Measurements from ENCODE around the gene ZNRF2. TPM values are rescaled to one million over a fixed set of nuclear protein-coding genes. Genes with fewer than 3 reads are reported as not detected.

Gene ZNRF2
- total RNA-seq, 4 donors from 2014 or later, result 60.8 to 83.0 (median 69.6) TPM

DNA sequence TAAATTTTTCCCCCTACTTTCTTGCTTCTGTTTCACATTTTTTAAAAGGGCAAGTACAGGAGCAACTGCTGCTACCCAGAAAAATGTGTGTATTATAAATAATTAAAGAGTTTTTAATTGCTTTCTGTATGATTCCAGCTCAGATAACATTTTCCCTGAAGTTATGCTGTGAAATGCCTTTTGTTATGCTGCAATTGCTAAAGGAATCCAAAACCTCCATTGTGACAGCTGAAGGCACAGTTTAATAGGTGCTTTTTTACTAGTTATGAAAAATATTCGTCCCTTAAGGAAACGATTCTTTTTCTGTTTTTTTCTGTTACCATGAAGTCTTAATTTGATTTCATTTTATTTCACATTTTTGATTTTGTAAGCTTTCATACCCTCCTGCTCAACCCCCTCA, 83.2 kb downstream of the ZNRF2 start:
- TF ChIP-seq EP300 (IDR thresholded peaks at IDR 0.05; ENCODE audit: low read depth) (no peak), POLR2AphosphoS5 (IDR thresholded peaks at IDR 0.05) (no peak), POLR2A (IDR thresholded peaks at IDR 0.05) (no peak)
- TF ChIP-seq, protein P1, sequence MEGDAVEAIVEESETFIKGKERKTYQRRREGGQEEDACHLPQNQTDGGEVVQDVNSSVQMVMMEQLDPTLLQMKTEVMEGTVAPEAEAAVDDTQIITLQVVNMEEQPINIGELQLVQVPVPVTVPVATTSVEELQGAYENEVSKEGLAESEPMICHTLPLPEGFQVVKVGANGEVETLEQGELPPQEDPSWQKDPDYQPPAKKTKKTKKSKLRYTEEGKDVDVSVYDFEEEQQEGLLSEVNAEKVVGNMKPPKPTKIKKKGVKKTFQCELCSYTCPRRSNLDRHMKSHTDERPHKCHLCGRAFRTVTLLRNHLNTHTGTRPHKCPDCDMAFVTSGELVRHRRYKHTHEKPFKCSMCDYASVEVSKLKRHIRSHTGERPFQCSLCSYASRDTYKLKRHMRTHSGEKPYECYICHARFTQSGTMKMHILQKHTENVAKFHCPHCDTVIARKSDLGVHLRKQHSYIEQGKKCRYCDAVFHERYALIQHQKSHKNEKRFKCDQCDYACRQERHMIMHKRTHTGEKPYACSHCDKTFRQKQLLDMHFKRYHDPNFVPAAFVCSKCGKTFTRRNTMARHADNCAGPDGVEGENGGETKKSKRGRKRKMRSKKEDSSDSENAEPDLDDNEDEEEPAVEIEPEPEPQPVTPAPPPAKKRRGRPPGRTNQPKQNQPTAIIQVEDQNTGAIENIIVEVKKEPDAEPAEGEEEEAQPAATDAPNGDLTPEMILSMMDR (IDR thresholded peaks at IDR 0.05), result no peak
- intact Hi-C loops (cut with DNase I; ENCODE audit: low total_unique reads) (no loop called here), in situ Hi-C loops (cut with MboI; ENCODE audit: low pct_ligation_motif_present in 1 of 4, low pct_unique_long_range_greater_than_20kb in 1 of 4, low sequenced_read_pairs in 3 of 4) (no loop called here)
- Histone ChIP-seq H3K4me1 (peaks cover 0 to 3% (median 0%) of the 10 kb centered on the region in 4 donors), H3K27me3 (no peaks in the 10 kb centered on the region), H3K36me3 (no peaks in the 10 kb centered on the region), H3K27ac (no peak overlapping the region), H3K9me3 (no peaks in the 10 kb centered on the region), H3K4me3 (no peak overlapping the region)
- 85% methylated on average over 2 of the region's 2 CpGs for WGBS, 2 donors (ENCODE audit: low coverage in 1 of 2)
- DNase-seq, result no peak

DNA sequence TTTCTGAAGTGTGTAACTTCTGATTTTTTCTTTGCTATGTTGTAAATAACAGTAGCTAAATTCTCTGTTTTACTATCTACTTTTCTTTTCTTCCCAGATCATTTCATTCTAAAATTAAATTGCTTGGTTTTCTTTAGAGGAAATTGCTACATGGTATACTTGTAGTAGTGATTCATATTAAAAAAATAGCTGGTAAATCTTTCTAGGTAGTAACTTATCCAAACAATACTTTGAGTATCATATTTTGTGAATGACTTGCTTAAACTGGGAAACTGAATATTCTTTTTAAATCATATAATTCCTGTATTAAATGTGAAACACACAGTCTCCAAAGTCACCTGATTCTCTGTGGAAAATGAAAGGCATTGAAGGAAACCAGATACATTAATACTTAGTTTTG, 85.5 kb downstream of the ZNRF2 start:
- in situ Hi-C loops (cut with MboI; ENCODE audit: low pct_ligation_motif_present in 1 of 4, low pct_unique_long_range_greater_than_20kb in 1 of 4, low sequenced_read_pairs in 3 of 4) (no loop called here), intact Hi-C loops (cut with DNase I; ENCODE audit: low total_unique reads) (no loop called here)

DNA sequence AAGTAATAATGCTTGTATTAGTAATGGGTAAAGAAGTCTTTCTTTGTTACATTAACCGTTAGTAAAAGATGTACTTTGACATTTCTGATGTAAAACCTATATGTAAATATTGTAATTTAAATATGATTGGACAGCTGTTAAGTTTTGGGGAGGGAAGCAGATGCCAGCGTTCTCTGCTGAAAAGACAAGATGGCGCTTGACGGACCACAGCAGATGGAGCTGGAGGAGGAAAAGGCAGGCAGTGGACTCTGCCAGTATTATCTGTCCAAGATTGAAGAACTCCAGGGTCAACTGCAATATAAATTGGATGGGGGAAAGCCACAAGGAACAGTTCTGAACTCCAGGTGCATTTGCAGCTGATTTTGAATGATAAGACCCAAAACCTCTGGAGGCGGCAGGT, 86.9 kb downstream of the ZNRF2 start:
- in situ Hi-C loops (cut with MboI; ENCODE audit: low pct_ligation_motif_present in 1 of 4, low pct_unique_long_range_greater_than_20kb in 1 of 4, low sequenced_read_pairs in 3 of 4) (no loop called here), intact Hi-C loops (cut with DNase I; ENCODE audit: low total_unique reads) (no loop called here)
- DNase-seq, result no peak

More for the DNA sequence above, 85.5 kb downstream of the ZNRF2 start:
- H3K36me3 ChIP-seq, result no peaks in the 10 kb centered on the region
- no peak for TF ChIP-seq POLR2AphosphoS5 (IDR thresholded peaks at IDR 0.05)
- no peak for TF ChIP-seq EP300 (IDR thresholded peaks at IDR 0.05; ENCODE audit: low read depth)
- TF ChIP-seq, protein P1 (IDR thresholded peaks at IDR 0.05), result no peak
- TF ChIP-seq POLR2A (IDR thresholded peaks at IDR 0.05), result no peak
- no peaks in the 10 kb centered on the region for H3K9me3 ChIP-seq
- no peaks in the 10 kb centered on the region for H3K27me3 ChIP-seq
- DNase-seq, result no peak
- H3K4me1 ChIP-seq, result no peaks in the 10 kb centered on the region
- no peak overlapping the region for H3K4me3 ChIP-seq
- no peak overlapping the region for H3K27ac ChIP-seq

DNA sequence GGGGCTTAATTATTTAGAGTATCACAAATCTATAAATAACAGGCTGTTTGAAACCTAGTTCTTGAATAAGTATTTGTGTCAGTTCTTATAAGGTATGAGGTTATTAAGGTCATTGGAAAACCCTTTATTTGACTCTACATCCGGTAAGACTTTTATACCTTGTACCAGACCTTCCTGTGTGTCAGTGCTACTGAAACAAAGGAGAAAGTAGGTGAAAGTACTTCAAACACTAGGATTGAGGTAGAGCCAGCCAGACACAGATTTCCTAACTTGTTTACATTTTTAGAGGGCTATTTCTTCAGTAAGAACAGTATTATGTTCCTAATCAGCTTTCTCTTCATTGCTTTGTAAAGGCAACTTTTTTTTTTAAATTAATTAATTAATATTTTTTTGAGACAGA, 93.9 kb downstream of the ZNRF2 start:
- TF ChIP-seq EP300 (IDR thresholded peaks at IDR 0.05; ENCODE audit: low read depth) (no peak), POLR2AphosphoS5 (IDR thresholded peaks at IDR 0.05) (no peak), POLR2A (IDR thresholded peaks at IDR 0.05) (no peak)
- TF ChIP-seq, protein P1 (IDR thresholded peaks at IDR 0.05), result no peak
- Histone ChIP-seq H3K27me3 (no peaks in the 10 kb centered on the region), H3K27ac (no peak overlapping the region), H3K9me3 (peaks cover 5 to 7% of the 10 kb centered on the region in 2 donors), H3K4me1 (no peaks in the 10 kb centered on the region), H3K36me3 (no peaks in the 10 kb centered on the region), H3K4me3 (no peak overlapping the region)
- DNase-seq, result no peak
- in situ Hi-C loops (cut with MboI; ENCODE audit: low pct_ligation_motif_present in 1 of 4, low pct_unique_long_range_greater_than_20kb in 1 of 4, low sequenced_read_pairs in 3 of 4), result no loop called here
- intact Hi-C loops (cut with DNase I; ENCODE audit: low total_unique reads), result no loop called here
- 59 to 79% methylated on average over 1 of the region's 1 CpG for WGBS, 2 donors (ENCODE audit: low coverage in 1 of 2)

More for the DNA sequence above, 86.9 kb downstream of the ZNRF2 start:
- H3K9me3 ChIP-seq, result no peaks in the 10 kb centered on the region
- no peaks in the 10 kb centered on the region for H3K4me1 ChIP-seq
- H3K36me3 ChIP-seq, result no peaks in the 10 kb centered on the region
- 98 to 100% methylated on average over 5 of the region's 5 CpGs for WGBS, 2 donors (ENCODE audit: low coverage in 1 of 2)
- TF ChIP-seq POLR2AphosphoS5 (IDR thresholded peaks at IDR 0.05), result no peak
- TF ChIP-seq, protein P1 (IDR thresholded peaks at IDR 0.05), result no peak
- H3K27me3 ChIP-seq, result no peaks in the 10 kb centered on the region
- no peak overlapping the region for H3K27ac ChIP-seq
- H3K4me3 ChIP-seq, result no peak overlapping the region

Data from transverse colon (tissue), 4 donors.